Endothelial cell (in vitro differentiated cells): ENCODE measurements around the gene OR51A7. TPM values are rescaled to one million over a fixed set of nuclear protein-coding genes. Genes with fewer than 3 reads are reported as not detected.
"Not testable (repeated sequence)": the region's sequence is repeated elsewhere in the genome, so short reads cannot be mapped to it uniquely, and the experiment has no call there.

Source experiments
- DNase-seq: peaks from one replicate; pipeline ENCODE4 v3.0.0; 2021; ENCODE audit warnings: low spot score
- H3K27ac Mint-ChIP-seq: one replicate; pipeline ENCODE4 v1.8.0; 2021; ENCODE audit warnings: mixed read lengths, inconsistent platforms; ENCODE audit not compliant: unreplicated experiment
- H3K27me3 Mint-ChIP-seq: one replicate; pipeline ENCODE4 v1.8.0; 2021; ENCODE audit warnings: mild to moderate bottlenecking, moderate library complexity, mixed read lengths, inconsistent platforms; ENCODE audit not compliant: unreplicated experiment
- H3K36me3 Mint-ChIP-seq: one replicate; pipeline ENCODE4 v1.8.0; 2021; ENCODE audit warnings: mild to moderate bottlenecking, low read depth, mixed read lengths, inconsistent platforms; ENCODE audit not compliant: unreplicated experiment
- H3K4me1 Mint-ChIP-seq: one replicate; pipeline ENCODE4 v1.8.0; 2021; ENCODE audit warnings: mild to moderate bottlenecking, mixed read lengths, inconsistent platforms; ENCODE audit not compliant: unreplicated experiment
- H3K4me3 Mint-ChIP-seq: one replicate; pipeline ENCODE4 v1.8.0; 2021; ENCODE audit warnings: mild to moderate bottlenecking, mixed read lengths, inconsistent platforms; ENCODE audit not compliant: unreplicated experiment
- H3K9me3 Mint-ChIP-seq: one replicate; pipeline ENCODE4 v1.8.0; 2021; ENCODE audit warnings: mixed read lengths, inconsistent platforms; ENCODE audit not compliant: unreplicated experiment
- CTCF ChIP-seq: fragments of 200-600 bp; sonication (generic); IDR thresholded peaks from one replicate; pipeline ENCODE4 v1.5.0; 2021; ENCODE audit warnings: antibody characterized with exemption; ENCODE audit not compliant: unreplicated experiment
- total RNA-seq: library from RNA; stranded (reverse); fragmentation: NEBNext Ultra II Directional; extraction: Animal tissue kit (Norgen Biotek cat#: 25700); gene quantifications from one replicate; pipeline ENCODE4 v1.2.1, GENCODE V29; 2021; ENCODE audit not compliant: unreplicated experiment

OR51A7 gene
- total RNA-seq, 1 donor from 2014 or later: not detected

- no peak for DNase-seq
- H3K4me3 Mint-ChIP-seq: no peak overlapping the region
- H3K4me1 Mint-ChIP-seq: no peaks in the 10 kb centered on the region
- TF ChIP-seq CTCF: no peak
- no peaks in the 10 kb centered on the region for H3K36me3 Mint-ChIP-seq
- H3K27ac Mint-ChIP-seq: no peak overlapping the region
- H3K9me3 Mint-ChIP-seq: no peaks in the 10 kb centered on the region
- no peaks in the 10 kb centered on the region for H3K27me3 Mint-ChIP-seq
Measured at GRCh38 chr11:4936745-4937144, 33.2 kb downstream of the OR51A7 start.

GRCh38 chr11:4947505-4947904 lies 43.9 kb downstream of the OR51A7 start, which contains the start of gene OR51A4:
OR51A4 (minus strand) TSS chr11:4947605; CDS start chr11:4947100, 505 bp downstream.
- no peaks in the 10 kb centered on the region for H3K4me1 Mint-ChIP-seq
- H3K36me3 Mint-ChIP-seq: no peaks in the 10 kb centered on the region
- no peak for TF ChIP-seq CTCF
- H3K9me3 Mint-ChIP-seq: no peaks in the 10 kb centered on the region
- H3K4me3 Mint-ChIP-seq: no peak within 1 kb of the TSS
- no peaks in the 10 kb centered on the region for H3K27me3 Mint-ChIP-seq
- DNase-seq: no peak
- no peak within 1 kb of the TSS for H3K27ac Mint-ChIP-seq

- not testable (repeated sequence) for H3K4me3 Mint-ChIP-seq, H3K27ac Mint-ChIP-seq, H3K4me1 Mint-ChIP-seq, H3K36me3 Mint-ChIP-seq, DNase-seq, H3K9me3 Mint-ChIP-seq, H3K27me3 Mint-ChIP-seq
Measured at GRCh38 chr11:4955613-4956012, 52.0 kb downstream of the OR51A7 start, which contains the start of gene OR51A2. OR51A2 (minus strand) TSS chr11:4955713; CDS start chr11:4955713, 0 bp downstream.

- H3K4me1 Mint-ChIP-seq: no peaks in the 10 kb centered on the region
- no peak for DNase-seq
- TF ChIP-seq CTCF: no peak
- H3K36me3 Mint-ChIP-seq: no peaks in the 10 kb centered on the region
- H3K27ac Mint-ChIP-seq: no peak overlapping the region
- H3K27me3 Mint-ChIP-seq: no peaks in the 10 kb centered on the region
- no peak overlapping the region for H3K4me3 Mint-ChIP-seq
- no peaks in the 10 kb centered on the region for H3K9me3 Mint-ChIP-seq
Measured at GRCh38 chr11:4957396-4957795, 53.8 kb downstream of the OR51A7 start.

Other genes starting within 250 kb of the OR51A7 start
- not detected for gene OR51E2, start 205.9 kb upstream of the OR51A7 start, total RNA-seq
- not detected for gene MMP26, start 199.0 kb upstream of the OR51A7 start, total RNA-seq
- not detected for gene OR51F1, start 133.8 kb upstream of the OR51A7 start, total RNA-seq
- not detected for gene OR52R1, start 99.4 kb upstream of the OR51A7 start, total RNA-seq
- not detected for gene OR51F2, start 82.5 kb upstream of the OR51A7 start, total RNA-seq
- gene OR51S1, start 54.6 kb upstream of the OR51A7 start, total RNA-seq: not detected
- gene OR51T1, start 21.9 kb upstream of the OR51A7 start, total RNA-seq: not detected
- gene OR51G2, start 15.6 kb downstream of the OR51A7 start, total RNA-seq: not detected
- not detected for gene OR51G1, start 20.6 kb downstream of the OR51A7 start, total RNA-seq
- gene OR51A4, start 43.8 kb downstream of the OR51A7 start, total RNA-seq: not detected
- not detected for gene OR51A2, start 51.9 kb downstream of the OR51A7 start, total RNA-seq
- not detected for gene OR51L1, start 91.1 kb downstream of the OR51A7 start, total RNA-seq
- gene OR52J3, start 142.7 kb downstream of the OR51A7 start, total RNA-seq: not detected
- not detected for gene OR52E2, start 155.8 kb downstream of the OR51A7 start, total RNA-seq
- not detected for gene OR52E1, start 165.8 kb downstream of the OR51A7 start, total RNA-seq
- gene OR52A5, start 234.6 kb downstream of the OR51A7 start, total RNA-seq: not detected